Measurements from ENCODE around the gene CLPSL2. TPM values are rescaled to one million over a fixed set of nuclear protein-coding genes. Genes with fewer than 3 reads are reported as not detected.

The CLPSL2 gene
- total RNA-seq, 1 experiment from 2014 or later = 3.4 TPM

- TF ChIP-seq AR (CRISPR knock-in tag; IDR thresholded peaks at IDR 0.05) = no peak
- no peak for TF ChIP-seq CREB1 (CRISPR knock-in tag; IDR thresholded peaks at IDR 0.05)
- TF ChIP-seq RELA (CRISPR knock-in tag; IDR thresholded peaks at IDR 0.05; ENCODE audit: borderline replicate concordance) = no peak
- TF ChIP-seq, protein P1, sequence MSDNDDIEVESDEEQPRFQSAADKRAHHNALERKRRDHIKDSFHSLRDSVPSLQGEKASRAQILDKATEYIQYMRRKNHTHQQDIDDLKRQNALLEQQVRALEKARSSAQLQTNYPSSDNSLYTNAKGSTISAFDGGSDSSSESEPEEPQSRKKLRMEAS (CRISPR knock-in tag; IDR thresholded peaks at IDR 0.05) = peak; percentile 71
- TF ChIP-seq TP53 (CRISPR knock-in tag; IDR thresholded peaks at IDR 0.05) = no peak
- TF ChIP-seq ZNF396 (CRISPR knock-in tag; IDR thresholded peaks at IDR 0.05; ENCODE audit: borderline replicate concordance) = no peak
- no peak for TF ChIP-seq USF2 (CRISPR knock-in tag; IDR thresholded peaks at IDR 0.05)
- TF ChIP-seq MYBL2 (CRISPR knock-in tag; IDR thresholded peaks at IDR 0.05) = no peak; the same call in 1 of the 2 replicates
- peak; percentile 64; the same call in 1 of the 2 replicates for TF ChIP-seq FOXP1 (CRISPR knock-in tag; IDR thresholded peaks at IDR 0.05; ENCODE audit: borderline replicate concordance)
- no peak; the same call in 1 of the 2 replicates for TF ChIP-seq EMX1 (CRISPR knock-in tag; IDR thresholded peaks at IDR 0.05)
- TF ChIP-seq, protein P2, sequence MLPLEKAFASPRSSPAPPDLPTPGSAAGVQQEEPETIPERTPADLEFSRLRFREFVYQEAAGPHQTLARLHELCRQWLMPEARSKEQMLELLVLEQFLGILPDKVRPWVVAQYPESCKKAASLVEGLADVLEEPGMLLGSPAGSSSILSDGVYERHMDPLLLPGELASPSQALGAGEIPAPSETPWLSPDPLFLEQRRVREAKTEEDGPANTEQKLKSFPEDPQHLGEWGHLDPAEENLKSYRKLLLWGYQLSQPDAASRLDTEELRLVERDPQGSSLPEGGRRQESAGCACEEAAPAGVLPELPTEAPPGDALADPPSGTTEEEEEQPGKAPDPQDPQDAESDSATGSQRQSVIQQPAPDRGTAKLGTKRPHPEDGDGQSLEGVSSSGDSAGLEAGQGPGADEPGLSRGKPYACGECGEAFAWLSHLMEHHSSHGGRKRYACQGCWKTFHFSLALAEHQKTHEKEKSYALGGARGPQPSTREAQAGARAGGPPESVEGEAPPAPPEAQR (CRISPR knock-in tag; IDR thresholded peaks at IDR 0.05) = no peak
- TF ChIP-seq NR2C2 (CRISPR knock-in tag; IDR thresholded peaks at IDR 0.05) = no peak
- TF ChIP-seq, protein P3, sequence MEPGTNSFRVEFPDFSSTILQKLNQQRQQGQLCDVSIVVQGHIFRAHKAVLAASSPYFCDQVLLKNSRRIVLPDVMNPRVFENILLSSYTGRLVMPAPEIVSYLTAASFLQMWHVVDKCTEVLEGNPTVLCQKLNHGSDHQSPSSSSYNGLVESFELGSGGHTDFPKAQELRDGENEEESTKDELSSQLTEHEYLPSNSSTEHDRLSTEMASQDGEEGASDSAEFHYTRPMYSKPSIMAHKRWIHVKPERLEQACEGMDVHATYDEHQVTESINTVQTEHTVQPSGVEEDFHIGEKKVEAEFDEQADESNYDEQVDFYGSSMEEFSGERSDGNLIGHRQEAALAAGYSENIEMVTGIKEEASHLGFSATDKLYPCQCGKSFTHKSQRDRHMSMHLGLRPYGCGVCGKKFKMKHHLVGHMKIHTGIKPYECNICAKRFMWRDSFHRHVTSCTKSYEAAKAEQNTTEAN (CRISPR knock-in tag; IDR thresholded peaks at IDR 0.05) = no peak; the same call in 1 of the 2 replicates
- TF ChIP-seq ETV6 (CRISPR knock-in tag; IDR thresholded peaks at IDR 0.05) = peak; percentile 59; the same call in 1 of the 2 replicates
- TF ChIP-seq GABPB1 (CRISPR knock-in tag; IDR thresholded peaks at IDR 0.05) = peak; percentile 13
- TF ChIP-seq ZNF232 (CRISPR knock-in tag; IDR thresholded peaks at IDR 0.05) = 0 out of 2 replicates have a peak, but pooled peaks have one; percentile 35
Measured at GRCh38 chr6:35731736-35732532, 44.5 kb upstream of the CLPSL2 start (continued).

DNA sequence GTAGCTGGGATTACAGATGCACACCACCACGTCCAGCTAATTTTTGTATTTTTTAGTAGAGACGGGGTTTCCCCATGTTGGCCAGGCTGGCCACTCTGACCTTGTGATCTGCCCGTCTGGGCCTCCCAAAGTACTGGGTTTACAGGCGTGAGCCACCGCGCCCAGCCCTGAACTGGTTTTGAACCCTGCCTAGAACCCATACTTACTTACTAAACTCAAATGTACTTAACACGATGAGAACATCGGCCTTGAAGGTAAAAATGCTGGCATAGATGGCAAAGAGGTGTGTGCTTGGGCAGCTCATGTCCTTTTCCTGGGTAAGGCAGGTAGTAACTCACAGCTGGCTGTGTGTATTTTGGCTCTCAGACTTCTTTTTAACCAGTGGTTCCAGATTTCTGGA, 42.8 kb upstream of the CLPSL2 start:
- no peaks in the 10 kb centered on the region for H3K36me3 Mint-ChIP-seq
- CTCF ChIA-PET = interaction anchor here (1.2 to 3.1 kb wide), 4 partner anchors 24 to 211 kb away, joined by 4 to 20 read pairs (median 4); no protein-coding TSS in a partner anchor
- no peaks in the 10 kb centered on the region for H3K9me3 Mint-ChIP-seq
- POLR2A ChIA-PET = no interaction called here
- no peak overlapping the region for H3K27ac Mint-ChIP-seq
- no peak for ATAC-seq
- H3K4me3 Mint-ChIP-seq = no peak overlapping the region
- peaks cover 60% of the 10 kb centered on the region for H3K4me1 Mint-ChIP-seq
- no peak for DNase-seq (ENCODE audit: low spot score)
- peaks cover 14% of the 10 kb centered on the region for H3K27me3 Mint-ChIP-seq (ENCODE audit: low read depth)
- no peak for TF ChIP-seq OVOL2 (CRISPR knock-in tag; IDR thresholded peaks at IDR 0.05; ENCODE audit: borderline replicate concordance)
- TF ChIP-seq RORB (CRISPR knock-in tag; IDR thresholded peaks at IDR 0.05) = no peak
- TF ChIP-seq, protein P4, sequence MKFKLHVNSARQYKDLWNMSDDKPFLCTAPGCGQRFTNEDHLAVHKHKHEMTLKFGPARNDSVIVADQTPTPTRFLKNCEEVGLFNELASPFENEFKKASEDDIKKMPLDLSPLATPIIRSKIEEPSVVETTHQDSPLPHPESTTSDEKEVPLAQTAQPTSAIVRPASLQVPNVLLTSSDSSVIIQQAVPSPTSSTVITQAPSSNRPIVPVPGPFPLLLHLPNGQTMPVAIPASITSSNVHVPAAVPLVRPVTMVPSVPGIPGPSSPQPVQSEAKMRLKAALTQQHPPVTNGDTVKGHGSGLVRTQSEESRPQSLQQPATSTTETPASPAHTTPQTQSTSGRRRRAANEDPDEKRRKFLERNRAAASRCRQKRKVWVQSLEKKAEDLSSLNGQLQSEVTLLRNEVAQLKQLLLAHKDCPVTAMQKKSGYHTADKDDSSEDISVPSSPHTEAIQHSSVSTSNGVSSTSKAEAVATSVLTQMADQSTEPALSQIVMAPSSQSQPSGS (CRISPR knock-in tag; IDR thresholded peaks at IDR 0.05; ENCODE audit: borderline replicate concordance, low read depth) = no peak
- no peak for TF ChIP-seq FOXJ3 (CRISPR knock-in tag; IDR thresholded peaks at IDR 0.05; ENCODE audit: borderline replicate concordance)
- no peak for TF ChIP-seq NFYB (CRISPR knock-in tag; conservative IDR thresholded peaks at IDR 0.05; ENCODE audit: low read depth)
- TF ChIP-seq HMGA2 (CRISPR knock-in tag; IDR thresholded peaks at IDR 0.05) = no peak
- TF ChIP-seq ZNF138 (CRISPR knock-in tag; conservative IDR thresholded peaks at IDR 0.05) = no peak
- TF ChIP-seq, protein P2 (CRISPR knock-in tag; IDR thresholded peaks at IDR 0.05) = no peak
- no peak for TF ChIP-seq ZNF317 (CRISPR knock-in tag; IDR thresholded peaks at IDR 0.05; ENCODE audit: borderline replicate concordance, low read depth)
- TF ChIP-seq, protein P5, sequence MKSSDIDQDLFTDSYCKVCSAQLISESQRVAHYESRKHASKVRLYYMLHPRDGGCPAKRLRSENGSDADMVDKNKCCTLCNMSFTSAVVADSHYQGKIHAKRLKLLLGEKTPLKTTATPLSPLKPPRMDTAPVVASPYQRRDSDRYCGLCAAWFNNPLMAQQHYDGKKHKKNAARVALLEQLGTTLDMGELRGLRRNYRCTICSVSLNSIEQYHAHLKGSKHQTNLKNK (CRISPR knock-in tag; IDR thresholded peaks at IDR 0.05) = no peak
- TF ChIP-seq ETV6 (CRISPR knock-in tag; IDR thresholded peaks at IDR 0.05) = no peak
